ENCODE measurements around the gene TMEM119.

GRCh38 chr12:108585864-108586263, 12.0 kb downstream of the TMEM119 start:
- TF ChIP-seq EZH2phosphoT487 (IDR thresholded peaks at IDR 0.05; ENCODE audit: borderline replicate concordance, low read depth), result no peak
- TF ChIP-seq SIN3A (IDR thresholded peaks at IDR 0.05; ENCODE audit: borderline replicate concordance, low read depth, low read length), result no peak
- TF ChIP-seq CTCF (IDR thresholded peaks at IDR 0.05), result no peak
- TF ChIP-seq POLR2AphosphoS5 (IDR thresholded peaks at IDR 0.05; ENCODE audit: low read depth, low read length), result no peak
